GM18873 (cell line): Measurements from ENCODE around the gene BLOC1S5.
A peak's percentile ranks its signal among the peaks of the same experiment; 100 is the strongest.
"Not testable (repeated sequence)": the region's sequence is repeated elsewhere in the genome, so short reads cannot be mapped to it uniquely, and the experiment has no call there.

Source experiments
- ATAC-seq: cut with Tn5 transposase; IDR thresholded peaks from one replicate; pipeline ENCODE4 v1.9.1; 2021; ENCODE audit warnings: mild to moderate bottlenecking, moderate library complexity, moderate number of reproducible peaks; ENCODE audit not compliant: unreplicated experiment, low FRiP score

Gene BLOC1S5

GRCh38 chr6:8054276-8054675 is 9.9 kb downstream of the BLOC1S5 start:
- ATAC-seq, result no peak

DNA sequence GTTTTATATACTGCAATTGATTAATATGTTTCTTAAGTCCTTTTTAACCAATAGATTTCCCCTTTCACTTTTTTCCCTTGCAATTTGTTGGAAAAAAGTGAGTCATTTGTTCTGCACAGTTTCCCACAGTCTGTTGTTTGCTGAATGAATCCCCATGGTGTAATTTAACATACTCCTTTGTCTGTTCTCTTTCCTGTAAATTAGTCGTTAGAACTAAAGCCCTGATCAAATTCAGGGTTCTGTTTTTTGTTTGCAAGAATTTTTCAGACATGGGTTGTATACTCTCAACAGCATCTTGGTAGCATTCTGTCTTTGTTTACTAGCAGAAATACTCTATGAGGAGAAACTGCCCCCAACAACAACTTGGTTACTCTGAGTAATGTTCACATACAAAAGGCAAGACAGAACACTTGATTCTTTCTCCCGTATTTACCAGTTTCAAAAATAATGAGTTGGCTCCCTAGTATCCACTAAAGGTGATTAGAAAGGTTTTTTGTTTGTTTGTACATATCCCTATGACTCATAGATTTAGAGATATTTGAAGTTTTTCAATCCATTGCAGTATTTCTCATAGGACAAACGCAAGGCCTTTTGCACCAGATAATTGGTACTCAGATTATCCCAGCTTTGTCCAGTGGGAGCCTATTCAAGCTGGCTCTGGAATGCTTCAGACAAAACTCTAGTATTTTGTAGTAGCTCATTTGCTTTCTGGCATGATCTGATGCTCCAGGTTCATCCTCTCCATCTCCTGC is 16.5 kb downstream of the BLOC1S5 start:
- no peak for ATAC-seq

GRCh38 chr6:8045769-8046168 is 18.4 kb downstream of the BLOC1S5 start:
- not testable (repeated sequence) for ATAC-seq

DNA sequence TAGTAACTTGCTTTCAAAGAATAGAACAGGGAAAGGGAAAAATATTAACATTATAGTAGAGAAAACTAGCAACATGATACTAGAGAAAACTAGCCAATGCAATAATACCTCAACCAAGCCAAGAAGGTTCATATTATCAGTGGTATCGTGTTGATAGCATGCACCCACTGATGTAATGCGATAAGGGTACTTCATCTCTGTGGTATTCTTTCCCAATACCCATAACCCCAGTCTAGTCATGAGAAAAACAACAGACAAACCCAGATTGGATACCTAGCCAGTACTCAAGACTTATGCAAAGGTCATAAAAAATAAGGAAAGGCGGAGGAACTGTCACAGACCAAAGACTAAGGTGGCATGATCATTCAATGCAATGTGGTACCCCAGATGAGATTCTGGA is 21.0 kb downstream of the BLOC1S5 start:
- ATAC-seq, result no peak

DNA sequence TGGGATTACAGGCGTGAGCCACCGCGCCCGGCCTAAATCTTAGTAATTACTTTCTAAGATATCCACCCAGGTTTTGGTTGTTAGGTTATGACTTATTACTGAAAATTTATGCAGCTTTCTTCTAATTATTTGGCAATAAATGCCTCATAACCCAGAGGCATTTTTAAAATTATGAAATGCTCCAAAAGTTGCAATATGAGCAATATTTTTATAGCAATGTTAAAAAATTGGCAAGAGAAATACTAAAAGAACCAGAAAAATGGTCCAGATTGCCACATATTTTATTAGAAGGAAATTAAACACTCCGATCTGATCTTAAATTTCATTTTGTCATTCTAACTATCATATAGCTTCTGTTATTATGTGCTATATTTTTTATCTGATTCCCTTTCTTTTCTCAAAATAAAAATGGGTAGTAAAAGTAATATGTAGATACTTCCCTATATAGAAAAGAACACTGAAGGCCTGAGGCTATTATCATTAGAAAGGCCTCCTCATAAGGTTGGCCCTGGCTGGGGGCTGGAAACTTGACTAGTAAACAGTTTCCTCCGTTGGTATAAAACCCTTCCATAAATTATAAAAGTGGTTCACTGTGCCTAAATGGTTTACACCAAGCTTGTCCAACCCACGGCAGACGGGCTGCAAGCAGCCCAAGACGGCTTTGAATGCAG is 22.1 kb downstream of the BLOC1S5 start:
- no peak for ATAC-seq

GRCh38 chr6:8034107-8034506 is 30.1 kb downstream of the BLOC1S5 start:
- ATAC-seq, result not testable (repeated sequence)

DNA sequence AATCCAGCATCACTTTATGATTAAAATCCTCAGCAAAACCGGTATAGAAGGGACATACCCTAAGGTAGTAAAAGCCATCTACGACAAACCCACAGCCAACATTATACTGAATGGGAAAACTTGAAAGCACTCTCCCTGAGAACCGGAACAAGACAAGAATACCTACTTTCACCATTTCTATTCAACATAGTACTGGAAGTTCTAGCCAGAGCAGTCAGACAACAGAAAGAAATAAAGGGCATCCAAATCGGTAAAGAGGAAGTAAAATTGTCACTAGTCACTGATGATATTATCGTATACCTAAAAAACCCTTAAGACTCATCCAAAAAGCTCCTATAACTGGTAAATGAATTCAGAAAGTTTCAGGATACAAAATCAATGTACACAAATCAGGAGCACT is 33.3 kb downstream of the BLOC1S5 start:
- ATAC-seq, result no peak

GRCh38 chr6:8029243-8029870 is 34.8 kb downstream of the BLOC1S5 start:
- no peak for ATAC-seq

DNA sequence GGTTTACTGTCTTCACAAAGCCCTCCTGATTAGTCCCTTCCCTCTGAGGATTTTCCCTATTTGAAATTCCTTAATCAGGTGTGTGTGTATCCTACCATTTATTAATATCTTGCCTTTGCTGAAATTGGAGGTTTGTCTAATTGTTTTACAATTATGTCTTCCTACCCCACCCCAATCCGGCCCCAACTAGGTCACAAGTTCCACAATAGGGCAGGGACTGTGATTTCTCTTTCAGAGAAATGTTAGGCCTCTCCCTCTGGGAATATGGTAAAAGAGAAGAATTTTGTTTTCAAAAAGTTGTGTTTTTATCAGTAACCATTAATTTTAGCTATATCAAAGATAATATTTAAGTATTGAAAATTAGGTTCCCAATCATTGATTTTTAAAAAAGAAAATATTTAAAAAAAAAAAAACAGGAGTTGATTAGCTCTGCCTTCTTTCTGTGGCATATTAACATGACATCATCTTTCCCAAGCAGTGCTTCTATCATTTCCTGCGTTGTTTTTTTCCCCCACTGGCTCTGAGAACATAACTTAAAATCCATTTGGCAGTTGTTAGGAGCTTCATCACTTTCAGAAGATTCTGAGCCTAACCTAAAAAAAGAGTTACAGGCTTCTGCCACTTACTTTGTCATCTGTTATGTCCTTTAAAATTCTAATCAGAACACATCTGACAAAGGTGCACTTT is 36.1 kb downstream of the BLOC1S5 start:
- no peak for ATAC-seq

GRCh38 chr6:8026800-8027199 is 37.4 kb downstream of the BLOC1S5 start:
- no peak for ATAC-seq

GRCh38 chr6:8025191-8025590 is 39.0 kb downstream of the BLOC1S5 start:
- ATAC-seq, result no peak

DNA sequence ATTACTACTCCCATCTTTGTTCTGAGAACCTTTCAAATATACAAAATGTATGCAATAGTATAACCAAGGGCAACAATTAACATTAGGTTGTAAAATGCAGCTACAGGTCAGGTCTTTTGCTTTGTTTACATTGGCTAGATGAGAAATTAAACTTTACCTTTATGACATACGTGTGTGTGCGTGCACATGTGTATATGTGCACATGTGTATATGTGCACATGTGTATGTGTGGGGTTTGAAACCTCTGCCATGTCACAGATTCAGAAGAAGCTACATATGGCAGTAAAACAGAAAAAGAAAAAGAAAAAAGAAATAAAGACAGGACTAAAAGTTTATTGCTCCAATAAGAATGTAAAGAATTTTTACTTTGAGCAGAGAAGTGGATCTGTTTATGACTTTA is 40.6 kb downstream of the BLOC1S5 start:
- ATAC-seq, result no peak

GRCh38 chr6:8020083-8020482 is 44.1 kb downstream of the BLOC1S5 start:
- ATAC-seq, result no peak

- no peak for ATAC-seq
Observed at GRCh38 chr6:8017705-8018104, 46.5 kb downstream of the BLOC1S5 start.

GRCh38 chr6:8017276-8017701 is 46.9 kb downstream of the BLOC1S5 start:
- ATAC-seq, result peak; percentile 79

GRCh38 chr6:8014947-8015346 is 49.2 kb downstream of the BLOC1S5 start:
- ATAC-seq, result no peak

- ATAC-seq, result no peak
Observed at GRCh38 chr6:8013763-8014162, 50.4 kb downstream of the BLOC1S5 start.

DNA sequence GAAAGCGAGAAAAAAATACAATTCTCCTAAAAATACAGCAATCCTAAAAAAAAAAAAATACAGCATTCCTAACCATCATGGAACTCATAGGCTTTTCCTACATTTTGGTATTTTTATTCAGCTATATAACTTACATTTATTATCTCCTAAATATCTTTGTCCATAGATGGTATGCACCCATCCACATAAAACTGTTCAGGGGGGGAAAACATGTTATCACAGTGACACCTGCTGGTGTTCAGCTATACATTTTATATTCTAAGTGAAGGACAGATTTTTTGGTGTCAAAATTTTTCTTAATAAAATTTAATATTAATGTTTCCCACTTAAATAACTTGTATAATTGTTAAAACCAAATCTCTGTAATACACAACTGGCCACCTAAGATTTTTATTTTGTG is 58.0 kb downstream of the BLOC1S5 start:
- no peak for ATAC-seq

DNA sequence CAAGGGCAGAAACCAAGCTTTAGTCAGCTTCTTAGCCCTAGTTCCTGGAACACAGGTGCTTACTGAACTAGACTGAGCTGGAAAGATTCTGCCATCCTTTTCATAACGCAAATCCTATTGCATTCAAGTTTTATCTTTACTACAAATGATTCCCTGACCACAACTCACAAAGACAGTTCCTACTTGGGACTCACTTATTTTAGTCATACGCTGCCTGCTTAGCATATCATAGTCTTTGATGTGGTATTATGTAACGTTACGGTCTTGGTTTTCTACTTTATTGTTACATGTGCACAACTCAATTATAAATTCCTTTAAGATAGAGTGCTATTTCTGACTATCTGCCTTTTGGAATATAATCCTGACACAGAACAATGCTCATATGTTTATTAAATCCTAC is 59.1 kb downstream of the BLOC1S5 start:
- no peak for ATAC-seq

DNA sequence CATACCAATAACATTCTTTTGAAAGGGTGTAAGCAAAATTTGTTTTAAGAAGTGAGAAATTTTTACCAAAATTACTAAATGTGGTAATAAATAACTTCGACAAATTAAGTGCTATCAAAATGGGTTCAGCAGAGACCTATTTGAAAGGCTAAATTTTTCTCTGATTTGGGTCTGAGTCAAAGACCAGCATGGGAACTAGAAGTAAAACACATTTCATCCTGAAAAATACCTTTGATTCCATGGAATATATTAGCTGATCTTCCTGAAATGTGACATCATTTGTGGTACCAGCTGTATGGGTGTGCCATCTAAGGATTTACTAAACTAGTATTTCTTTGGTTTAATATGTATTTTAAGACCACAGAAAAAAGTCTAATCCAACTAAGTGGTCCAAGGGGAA is 63.6 kb downstream of the BLOC1S5 start:
- ATAC-seq, result no peak

- ATAC-seq, result no peak
Observed at GRCh38 chr6:8000188-8000596, 64.0 kb downstream of the BLOC1S5 start.
